HEK293 (cell line): ENCODE measurements around the gene CTBP2.

Experiments used
- REST ChIP-seq: fragments of 450-650 bp; formaldehyde crosslinking; IDR thresholded peaks from 2 replicates; pipeline ENCODE4 v1.5.1; 2016; ENCODE audit warnings: missing biosample characterization, missing genetic modification characterization
- TCF7L2 ChIP-seq: IDR thresholded peaks from 2 replicates; pipeline ENCODE4 v1.6.1; 2011; ENCODE audit warnings: low read depth, mild to moderate bottlenecking, inconsistent platforms, low read length, moderate library complexity, borderline replicate concordance
- ZBTB8A ChIP-seq: fragments of 450-650 bp; formaldehyde crosslinking; IDR thresholded peaks from 2 replicates; pipeline ENCODE4 v1.5.1; 2016; ENCODE audit warnings: missing biosample characterization, missing genetic modification characterization
- ZNF239 ChIP-seq: fragments of 450-650 bp; formaldehyde crosslinking; IDR thresholded peaks from 2 replicates; pipeline ENCODE4 v1.5.1; 2016; ENCODE audit warnings: missing biosample characterization, missing genetic modification characterization
- ZNF24 ChIP-seq: fragments of 450-650 bp; formaldehyde crosslinking; IDR thresholded peaks from 2 replicates; pipeline ENCODE4 v1.5.1; 2016; ENCODE audit warnings: missing biosample characterization, missing genetic modification characterization
- ZNF518A ChIP-seq: fragments of 450-650 bp; formaldehyde crosslinking; conservative IDR thresholded peaks from 2 replicates; pipeline ENCODE4 v1.5.1; 2016; ENCODE audit warnings: low read depth, missing biosample characterization, missing genetic modification characterization
- ZNF645 ChIP-seq: fragments of 450-650 bp; formaldehyde crosslinking; IDR thresholded peaks from 2 replicates; pipeline ENCODE4; 2016; ENCODE audit warnings: missing biosample characterization, missing genetic modification characterization
- ZNF768 ChIP-seq: fragments of 450-650 bp; formaldehyde crosslinking; IDR thresholded peaks from 2 replicates; pipeline ENCODE4 v1.5.1; 2018; ENCODE audit warnings: missing biosample characterization, mild to moderate bottlenecking, missing genetic modification characterization
- TF ChIP-seq, protein P1 (sequence below): fragments of 450-650 bp; formaldehyde crosslinking; IDR thresholded peaks from 2 replicates; pipeline ENCODE4 v1.5.1; 2016; ENCODE audit warnings: missing biosample characterization, missing genetic modification characterization
- TF ChIP-seq, protein P2 (sequence below): fragments of 450-650 bp; formaldehyde crosslinking; IDR thresholded peaks from 2 replicates; pipeline ENCODE4 v1.5.1; 2016; ENCODE audit warnings: missing biosample characterization, missing genetic modification characterization
- TF ChIP-seq, protein P3 (sequence below): fragments of 450-650 bp; formaldehyde crosslinking; IDR thresholded peaks from 2 replicates; pipeline ENCODE4 v1.5.1; 2017; ENCODE audit warnings: missing biosample characterization, missing genetic modification characterization

DNA sequence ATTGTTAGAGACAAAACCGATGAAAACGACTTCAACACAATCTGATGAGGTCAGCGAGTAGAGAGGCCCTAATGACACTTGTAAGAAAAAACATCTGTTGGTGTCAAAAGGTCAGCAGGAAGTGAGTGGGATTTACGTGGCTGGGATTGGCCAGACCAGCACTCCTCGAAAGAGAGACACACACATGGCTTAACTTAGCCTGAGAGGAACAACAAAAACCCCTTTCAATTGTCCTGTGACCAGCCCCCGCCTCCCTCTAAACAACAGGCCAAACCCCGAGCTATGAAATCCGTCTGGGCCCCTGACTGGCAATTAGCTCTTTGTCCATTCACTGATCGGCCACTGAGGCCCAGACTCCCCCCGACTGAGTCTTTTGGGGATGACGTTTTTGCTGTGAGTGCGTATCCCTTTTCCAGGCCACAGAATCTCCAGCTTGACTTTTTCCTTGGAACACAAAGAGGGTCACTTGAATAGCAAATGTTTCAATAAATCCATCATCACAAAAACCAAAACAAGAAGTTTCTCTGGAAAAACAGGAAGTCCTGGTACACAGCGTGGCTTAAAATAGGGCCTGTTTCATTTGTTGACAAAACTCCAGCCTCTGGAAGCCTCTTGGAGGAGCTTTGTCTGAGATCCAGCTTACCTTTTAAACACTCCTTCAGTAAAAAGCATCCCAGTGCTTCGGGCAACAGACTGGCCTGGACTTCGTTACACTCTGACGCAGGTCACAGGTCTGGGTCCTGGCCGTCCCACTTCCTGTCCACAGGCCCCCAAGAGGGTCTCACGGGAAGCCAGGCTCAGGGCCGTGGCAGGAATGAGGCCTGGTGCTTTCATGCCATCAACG, 103.0 kb downstream of the CTBP2 start:
- TF ChIP-seq ZNF645 (tag by site-specific recombination): no peak
- no peak for TF ChIP-seq ZNF239
- TF ChIP-seq, protein P1, sequence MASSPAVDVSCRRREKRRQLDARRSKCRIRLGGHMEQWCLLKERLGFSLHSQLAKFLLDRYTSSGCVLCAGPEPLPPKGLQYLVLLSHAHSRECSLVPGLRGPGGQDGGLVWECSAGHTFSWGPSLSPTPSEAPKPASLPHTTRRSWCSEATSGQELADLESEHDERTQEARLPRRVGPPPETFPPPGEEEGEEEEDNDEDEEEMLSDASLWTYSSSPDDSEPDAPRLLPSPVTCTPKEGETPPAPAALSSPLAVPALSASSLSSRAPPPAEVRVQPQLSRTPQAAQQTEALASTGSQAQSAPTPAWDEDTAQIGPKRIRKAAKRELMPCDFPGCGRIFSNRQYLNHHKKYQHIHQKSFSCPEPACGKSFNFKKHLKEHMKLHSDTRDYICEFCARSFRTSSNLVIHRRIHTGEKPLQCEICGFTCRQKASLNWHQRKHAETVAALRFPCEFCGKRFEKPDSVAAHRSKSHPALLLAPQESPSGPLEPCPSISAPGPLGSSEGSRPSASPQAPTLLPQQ: no peak
- no peak for TF ChIP-seq ZNF24 (tag by site-specific recombination)
- TF ChIP-seq TCF7L2: no peak
- TF ChIP-seq, protein P2, sequence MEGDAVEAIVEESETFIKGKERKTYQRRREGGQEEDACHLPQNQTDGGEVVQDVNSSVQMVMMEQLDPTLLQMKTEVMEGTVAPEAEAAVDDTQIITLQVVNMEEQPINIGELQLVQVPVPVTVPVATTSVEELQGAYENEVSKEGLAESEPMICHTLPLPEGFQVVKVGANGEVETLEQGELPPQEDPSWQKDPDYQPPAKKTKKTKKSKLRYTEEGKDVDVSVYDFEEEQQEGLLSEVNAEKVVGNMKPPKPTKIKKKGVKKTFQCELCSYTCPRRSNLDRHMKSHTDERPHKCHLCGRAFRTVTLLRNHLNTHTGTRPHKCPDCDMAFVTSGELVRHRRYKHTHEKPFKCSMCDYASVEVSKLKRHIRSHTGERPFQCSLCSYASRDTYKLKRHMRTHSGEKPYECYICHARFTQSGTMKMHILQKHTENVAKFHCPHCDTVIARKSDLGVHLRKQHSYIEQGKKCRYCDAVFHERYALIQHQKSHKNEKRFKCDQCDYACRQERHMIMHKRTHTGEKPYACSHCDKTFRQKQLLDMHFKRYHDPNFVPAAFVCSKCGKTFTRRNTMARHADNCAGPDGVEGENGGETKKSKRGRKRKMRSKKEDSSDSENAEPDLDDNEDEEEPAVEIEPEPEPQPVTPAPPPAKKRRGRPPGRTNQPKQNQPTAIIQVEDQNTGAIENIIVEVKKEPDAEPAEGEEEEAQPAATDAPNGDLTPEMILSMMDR: no peak
- no peak for TF ChIP-seq REST
- no peak for TF ChIP-seq ZNF518A (tag by site-specific recombination)
- TF ChIP-seq, protein P3, sequence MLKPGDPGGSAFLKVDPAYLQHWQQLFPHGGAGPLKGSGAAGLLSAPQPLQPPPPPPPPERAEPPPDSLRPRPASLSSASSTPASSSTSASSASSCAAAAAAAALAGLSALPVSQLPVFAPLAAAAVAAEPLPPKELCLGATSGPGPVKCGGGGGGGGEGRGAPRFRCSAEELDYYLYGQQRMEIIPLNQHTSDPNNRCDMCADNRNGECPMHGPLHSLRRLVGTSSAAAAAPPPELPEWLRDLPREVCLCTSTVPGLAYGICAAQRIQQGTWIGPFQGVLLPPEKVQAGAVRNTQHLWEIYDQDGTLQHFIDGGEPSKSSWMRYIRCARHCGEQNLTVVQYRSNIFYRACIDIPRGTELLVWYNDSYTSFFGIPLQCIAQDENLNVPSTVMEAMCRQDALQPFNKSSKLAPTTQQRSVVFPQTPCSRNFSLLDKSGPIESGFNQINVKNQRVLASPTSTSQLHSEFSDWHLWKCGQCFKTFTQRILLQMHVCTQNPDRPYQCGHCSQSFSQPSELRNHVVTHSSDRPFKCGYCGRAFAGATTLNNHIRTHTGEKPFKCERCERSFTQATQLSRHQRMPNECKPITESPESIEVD (tag by site-specific recombination): peak; percentile 24
- TF ChIP-seq ZNF768 (tag by site-specific recombination): no peak
- no peak for TF ChIP-seq ZBTB8A (tag by site-specific recombination)
